B cell (primary cell): ENCODE measurements around the gene RNF146. TPM values are rescaled to one million over a fixed set of nuclear protein-coding genes. Genes with fewer than 3 reads are reported as not detected.

ENCODE experiments used
- ATAC-seq: fragments of 200-7000 bp; cut with Tn5 transposase; one replicate; pipeline ENCODE4 v1.10.0; 2021; ENCODE audit warnings: low read depth, mild to moderate bottlenecking, moderate number of reproducible peaks, moderate library complexity
- CTCF ChIA-PET: fragments of 350-600 bp; sonication (Branson Sonifier 250); formaldehyde crosslinking; loops from one replicate; lab custom pipeline; 2021; ENCODE audit warnings: antibody characterized with exemption, inconsistent platforms; lab: Charles Lee
- POLR2A ChIA-PET: fragments of 350-600 bp; sonication (Branson Sonifier 250); formaldehyde crosslinking; loops from one replicate; lab custom pipeline; 2021; ENCODE audit warnings: antibody characterized with exemption; lab: Charles Lee
- DNase-seq: peaks from one replicate; pipeline ENCODE4 v3.0.0; 2013
- H2AFZ ChIP-seq: 2 replicates; pipeline ENCODE4 v1.6.1; 2012; ENCODE audit warnings: mild to moderate bottlenecking, low read depth, low read length; ENCODE audit not compliant: insufficient read depth, poor library complexity, severe bottlenecking
- H3K27ac ChIP-seq, 2 donors: 1 replicate in 1 of 2; 2 replicates in 1 of 2; pipeline ENCODE4 v1.5.1; 2012 to 2013; ENCODE audit warnings: low read length in 2 of 2, mild to moderate bottlenecking in 2 of 2, moderate library complexity in 1 of 2
- H3K27me3 ChIP-seq, 4 experiments: fragments of 200-600 bp in 1 of 4; sonication (generic) in 1 of 4; replicated peaks in 1 of 4; 1 replicate in 2 of 4; 2 replicates in 2 of 4; pipeline versions ENCODE4 v1.6.1 to v1.7.0; 2013 to 2016; ENCODE audit warnings: low read length in 3 of 4, mild to moderate bottlenecking in 2 of 4, mixed read lengths in 1 of 4, moderate library complexity in 1 of 4; ENCODE audit not compliant: insufficient read depth in 4 of 4, control insufficient read depth in 3 of 4; ENCODE audit errors: control extremely low read depth in 1 of 4
- H3K36me3 ChIP-seq, 2 experiments: replicated peaks in 1 of 2; 1 replicate in 1 of 2; 2 replicates in 1 of 2; pipeline versions ENCODE4 v1.6.1 to v1.7.1; 2013; ENCODE audit warnings: low read length in 1 of 2; ENCODE audit not compliant: insufficient read depth in 2 of 2, control insufficient read depth in 1 of 2; ENCODE audit errors: control extremely low read depth in 1 of 2, extremely low read depth in 1 of 2
- H3K4me1 ChIP-seq, 2 donors: fragments of 200-600 bp in 1 of 2; sonication (generic) in 1 of 2; 1 replicate in 1 of 2; 2 replicates in 1 of 2; pipeline versions ENCODE4 v1.5.1 to v1.6.1; 2013 to 2017; ENCODE audit warnings: low read length in 2 of 2; ENCODE audit not compliant: control insufficient read depth in 2 of 2, insufficient read depth in 2 of 2
- H3K4me2 ChIP-seq: replicated peaks from 2 replicates; pipeline ENCODE3; 2012; ENCODE audit warnings: mild to moderate bottlenecking, low read depth, low read length; ENCODE audit not compliant: poor library complexity, severe bottlenecking
- H3K4me3 ChIP-seq, 5 experiments: fragments of 200-600 bp in 1 of 5; sonication (generic) in 1 of 5; 1 replicate in 3 of 5; 2 replicates in 2 of 5; pipeline versions ENCODE4 v1.5.1 to v1.7.0; 2011 to 2016; ENCODE audit warnings: low read length in 4 of 5, mild to moderate bottlenecking in 4 of 5, low read depth in 2 of 5, control low read depth in 1 of 5, moderate library complexity in 1 of 5; ENCODE audit not compliant: insufficient read depth in 1 of 5; ENCODE audit errors: control extremely low read depth in 1 of 5, extremely low read depth in 1 of 5
- H3K79me2 ChIP-seq: fragments of 200-600 bp; sonication (generic); one replicate; pipeline ENCODE4 v1.6.0; 2016; ENCODE audit warnings: low read length; ENCODE audit not compliant: control insufficient read depth, insufficient read depth
- H3K9ac ChIP-seq: fragments of 200-600 bp; sonication (generic); 2 replicates; pipeline ENCODE4 v1.6.1; 2017; ENCODE audit warnings: mild to moderate bottlenecking, low read length, moderate library complexity
- H3K9me3 ChIP-seq, 3 donors: one replicate each; pipeline versions ENCODE4 v1.6.1 to v1.7.1; 2013; ENCODE audit warnings: low read length in 2 of 3; ENCODE audit not compliant: control insufficient read depth in 2 of 3, insufficient read depth in 1 of 3; ENCODE audit errors: control extremely low read depth in 1 of 3
- H4K20me1 ChIP-seq: 2 replicates; pipeline ENCODE4 v1.6.0; 2012; ENCODE audit warnings: mild to moderate bottlenecking, low read length; ENCODE audit not compliant: insufficient read depth, control insufficient read depth, poor library complexity, severe bottlenecking
- H3K27ac Mint-ChIP-seq: one replicate; pipeline ENCODE4 v1.8.0; 2021; ENCODE audit warnings: mixed read lengths
- H3K27me3 Mint-ChIP-seq: one replicate; pipeline ENCODE4 v1.8.0; 2021; ENCODE audit warnings: mixed read lengths
- H3K4me1 Mint-ChIP-seq: one replicate; pipeline ENCODE4 v1.8.0; 2021; ENCODE audit warnings: mixed read lengths
- H3K4me3 Mint-ChIP-seq: one replicate; pipeline ENCODE4 v1.8.0; 2021; ENCODE audit warnings: mixed read lengths
- H3K9me3 Mint-ChIP-seq: one replicate; pipeline ENCODE4 v1.8.0; 2022; ENCODE audit warnings: mixed read lengths; ENCODE audit not compliant: insufficient read depth
- CTCF ChIP-seq: fragments of 200-600 bp; IDR thresholded peaks from one replicate; pipeline ENCODE4 v1.8.0; 2022; ENCODE audit warnings: antibody characterized with exemption, mild to moderate bottlenecking
- EZH2 ChIP-seq: IDR thresholded peaks from 2 replicates; pipeline ENCODE4 v1.6.1; 2012; ENCODE audit warnings: borderline replicate concordance, low read depth, mild to moderate bottlenecking, moderate library complexity, low read length; ENCODE audit not compliant: insufficient read depth, poor library complexity, severe bottlenecking
- WGBS: methylation state at CpG from one replicate; pipeline ENCODE4 v1.1.5; 2013; ENCODE audit warnings: missing lambda C conversion rate; ENCODE audit not compliant: insufficient coverage; 5-methylcytosine and 5-hydroxymethylcytosine counted together
- intact Hi-C: fragments of 100-400 bp; cut with micrococcal nuclease; formaldehyde crosslinking; loops from one replicate; pipeline ENCODE4 v1.10.0; 2022
- polyA plus RNA-seq: library from polyadenylated mRNA; depleted of rRNA; stranded (reverse); fragments of >200 nt; gene quantifications from 2 replicates; pipeline ENCODE4 v1.2.3, GENCODE V29; 2012
- total RNA-seq, 2 donors: library from RNA; stranded (reverse); fragments of 120-200 nt in 1 of 2; gene quantifications; 1 replicate in 1 of 2; 2 replicates in 1 of 2; pipeline versions ENCODE4 v1.2.3 to v1.2.4, GENCODE V29; 2013 to 2022

RNF146 gene
- total and polyA plus RNA-seq, 2 donors (not counting 1 experiment from before 2014, with no cell fraction given), result 24.9 to 58.0 TPM

GRCh38 chr6:127276331-127276730 lies 9.7 kb downstream of the RNF146 start:
- no peak overlapping the region for H2AFZ ChIP-seq
- H3K27me3 ChIP-seq, result no peaks in the 10 kb centered on the region
- H3K4me1 Mint-ChIP-seq, result peaks cover 28% of the 10 kb centered on the region
- WGBS, result 100% methylated on average over 1 of the region's 1 CpG
- CTCF ChIA-PET, result interaction anchor here (2.1 to 2.9 kb wide), 2 partner anchors 10 to 27 kb away, joined by 7 to 14 read pairs; partner anchors contain the start of gene RNF146
- POLR2A ChIA-PET, result interaction anchor here (0.6 kb wide), 1 partner anchor 9 kb away, joined by 6 read pairs; no protein-coding TSS in a partner anchor
- DNase-seq, result no peak
- H3K27me3 Mint-ChIP-seq, result no peaks in the 10 kb centered on the region
- no peak for ATAC-seq
- no peaks in the 10 kb centered on the region for H3K9me3 Mint-ChIP-seq
- H3K36me3 ChIP-seq, result peaks cover 0 to 9% of the 10 kb centered on the region in 2 experiments
- H4K20me1 ChIP-seq, result peaks cover 40% of the 10 kb centered on the region
- no peak overlapping the region for H3K27ac Mint-ChIP-seq
- no peak overlapping the region for H3K4me3 Mint-ChIP-seq
- no peak overlapping the region for H3K4me2 ChIP-seq
- H3K4me1 ChIP-seq, result peaks cover 0 to 6% of the 10 kb centered on the region in 2 donors
- no peak overlapping the region for H3K27ac ChIP-seq
- H3K4me3 ChIP-seq, result no peak overlapping the region
- H3K79me2 ChIP-seq, result peaks cover 54% of the 10 kb centered on the region
- intact Hi-C loops, result no loop called here
- no peak overlapping the region for H3K9ac ChIP-seq
- TF ChIP-seq CTCF, result no peak
- no peak for TF ChIP-seq EZH2
- no peaks in the 10 kb centered on the region for H3K9me3 ChIP-seq

GRCh38 chr6:127277878-127278843 lies 11.5 kb downstream of the RNF146 start:
- H2AFZ ChIP-seq, result no peak overlapping the region
- no peak overlapping the region for H3K27ac ChIP-seq
- H3K4me1 ChIP-seq, result peaks cover 0 to 6% of the 10 kb centered on the region in 2 donors
- H3K9me3 ChIP-seq, result no peaks in the 10 kb centered on the region
- CTCF ChIA-PET, result interaction anchor here (1.1 kb wide), 1 partner anchor 142 kb away, joined by 3 read pairs; no protein-coding TSS in a partner anchor
- Mint-ChIP-seq H3K4me1 (peaks cover 19% of the 10 kb centered on the region), H3K4me3 (no peak overlapping the region), H3K9me3 (no peaks in the 10 kb centered on the region), H3K27me3 (no peaks in the 10 kb centered on the region), H3K27ac (no peak overlapping the region)
- POLR2A ChIA-PET, result no interaction called here
- no peak for TF ChIP-seq EZH2
- TF ChIP-seq CTCF, result no peak
- no peak overlapping the region for H3K4me2 ChIP-seq
- H3K27me3 ChIP-seq, result no peaks in the 10 kb centered on the region
- no peak overlapping the region for H3K9ac ChIP-seq
- intact Hi-C loops, result no loop called here
- H3K36me3 ChIP-seq, result peaks cover 5 to 26% of the 10 kb centered on the region in 2 experiments
- H4K20me1 ChIP-seq, result peaks cover 33% of the 10 kb centered on the region
- ATAC-seq (no peak), DNase-seq (no peak)
- no CpG with 5 or more reads among the region's 3 CpGs for WGBS
- H3K79me2 ChIP-seq, result peaks cover 41% of the 10 kb centered on the region
- H3K4me3 ChIP-seq, result no peak overlapping the region
